ELR (cell line): Measurements from ENCODE around the gene PTPRC.

Experiments used
- DNase-seq: peaks from one replicate; pipeline ENCODE4 v3.0.0-alpha.2; 2015; ENCODE audit warnings: low read depth

PTPRC gene

GRCh38 chr1:198649232-198649967 is 10.6 kb downstream of the PTPRC start:
- DNase-seq = no peak

- no peak for DNase-seq
These were observed 11.1 kb downstream of the PTPRC start for GRCh38 chr1:198649968-198650338.

DNA sequence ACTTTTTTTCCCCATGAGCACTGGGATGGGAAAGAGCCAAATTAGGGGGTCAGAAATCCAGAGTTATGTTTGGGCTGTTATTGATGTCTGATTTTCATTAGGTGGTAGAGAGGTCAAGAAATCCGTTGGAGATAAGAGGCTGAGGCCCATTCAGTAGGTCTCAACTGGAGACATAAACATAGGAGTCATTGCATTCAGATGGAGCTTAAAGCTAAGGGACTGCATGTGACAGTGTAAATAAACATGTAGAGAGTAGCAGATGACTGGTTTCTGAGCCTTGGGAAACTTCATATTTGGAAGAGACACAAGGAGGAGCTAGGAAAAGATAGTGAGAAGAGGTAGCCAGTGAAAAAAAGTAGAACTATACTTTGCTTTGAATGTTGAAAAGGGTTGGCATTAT is 11.7 kb downstream of the PTPRC start:
- DNase-seq = no peak

GRCh38 chr1:198651650-198652400 is 13.0 kb downstream of the PTPRC start:
- no peak for DNase-seq

DNA sequence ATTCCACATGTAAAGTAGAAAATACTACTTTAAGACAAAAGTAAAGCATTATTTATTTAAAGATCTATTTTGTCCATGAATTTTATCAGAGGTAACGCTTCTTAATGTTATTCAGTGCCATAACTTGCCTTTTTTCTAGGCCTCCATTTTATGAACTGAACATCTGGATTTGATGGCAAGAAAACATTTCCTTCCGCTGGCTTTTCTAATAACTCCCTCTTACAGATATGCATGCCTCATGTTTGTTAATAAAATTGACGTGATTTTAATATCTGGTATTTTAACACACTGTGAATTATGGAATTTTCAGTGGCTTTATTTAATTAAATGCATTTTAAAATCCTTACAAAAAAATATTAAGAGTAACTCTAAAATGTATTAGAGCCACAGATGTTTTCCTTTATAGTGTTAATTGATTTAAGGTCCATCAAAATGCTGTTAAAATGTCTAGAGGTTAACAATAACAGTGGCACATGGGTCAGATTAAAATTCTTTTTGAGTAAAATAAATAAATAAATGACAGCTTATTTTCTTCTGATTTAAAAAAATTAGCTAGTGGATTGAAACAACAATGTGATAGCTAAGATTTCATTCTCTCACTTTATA is 15.1 kb downstream of the PTPRC start:
- no peak for DNase-seq

GRCh38 chr1:198655459-198656121 is 16.8 kb downstream of the PTPRC start:
- DNase-seq = peak; percentile 4

DNA sequence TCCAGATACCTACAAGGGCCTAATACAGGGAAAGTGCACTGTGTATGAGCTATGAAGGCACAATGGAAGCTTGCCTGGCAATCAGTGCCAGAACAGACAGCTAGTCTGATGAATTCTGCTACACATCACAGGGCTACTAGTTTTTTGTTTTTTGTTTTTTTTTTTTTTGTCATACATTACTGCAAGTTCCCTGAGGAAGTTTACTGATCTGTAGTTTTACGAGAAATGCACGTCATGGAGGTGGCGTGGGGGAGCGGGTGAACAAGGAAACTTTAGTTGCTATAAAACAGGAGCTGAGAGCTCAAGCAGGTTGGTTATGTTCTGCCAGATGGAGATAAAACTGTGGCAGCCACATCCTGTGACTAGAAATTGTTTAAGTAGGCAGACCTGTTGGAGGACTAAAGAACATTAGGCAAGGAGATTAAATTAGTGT is 17.7 kb downstream of the PTPRC start:
- peak; percentile 31 for DNase-seq

GRCh38 chr1:198657550-198658064 is 18.8 kb downstream of the PTPRC start:
- peak; percentile 81 for DNase-seq

GRCh38 chr1:198660341-198661261 is 21.8 kb downstream of the PTPRC start:
- no peak for DNase-seq

- no peak for DNase-seq
These were observed 24.0 kb downstream of the PTPRC start for GRCh38 chr1:198662821-198663220.

GRCh38 chr1:198664068-198664788 is 25.4 kb downstream of the PTPRC start:
- no peak for DNase-seq

DNA sequence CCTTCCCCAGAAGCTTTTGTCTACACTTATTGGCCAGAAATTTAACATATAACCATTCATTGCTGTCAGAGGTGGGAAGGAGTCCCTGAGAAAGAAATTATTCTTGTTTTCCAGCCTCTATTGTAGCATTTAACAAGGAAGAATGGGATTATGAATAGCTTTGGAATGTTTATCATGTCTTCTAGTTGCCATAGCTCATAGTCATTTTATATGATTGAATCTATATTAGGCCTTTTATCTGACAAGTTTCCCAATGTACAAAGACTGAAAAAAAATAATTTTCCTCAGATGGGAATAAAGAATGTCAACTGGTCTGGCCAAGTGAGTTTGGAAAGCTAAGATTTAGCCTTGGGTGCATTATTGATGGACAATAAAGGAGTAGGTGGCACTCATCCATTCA is 28.3 kb downstream of the PTPRC start:
- DNase-seq = peak; percentile 37

DNA sequence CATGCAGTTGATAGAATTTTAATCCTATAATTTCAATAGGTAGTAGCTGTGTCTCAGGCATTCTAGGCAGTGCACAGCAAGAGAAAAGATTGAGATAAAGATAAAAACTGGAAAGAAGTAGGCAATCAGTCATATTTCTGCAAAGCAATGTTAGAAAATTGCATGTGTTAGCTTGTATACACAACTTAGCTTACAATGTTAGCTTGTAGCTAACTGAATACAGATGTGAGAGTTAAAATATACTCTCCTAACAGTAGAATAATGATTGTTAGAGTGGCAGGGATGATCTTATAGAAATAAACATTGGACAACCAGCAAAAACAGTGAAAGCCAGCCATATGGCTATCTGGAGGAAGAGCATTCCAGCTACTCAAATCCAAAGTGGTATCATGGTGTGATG is 29.0 kb downstream of the PTPRC start:
- DNase-seq = no peak

GRCh38 chr1:198669023-198669698 is 30.3 kb downstream of the PTPRC start:
- peak; percentile 96 for DNase-seq

GRCh38 chr1:198669771-198670170 is 30.9 kb downstream of the PTPRC start:
- DNase-seq = no peak

- DNase-seq = no peak
These were observed 32.3 kb downstream of the PTPRC start for GRCh38 chr1:198671136-198671535.

DNA sequence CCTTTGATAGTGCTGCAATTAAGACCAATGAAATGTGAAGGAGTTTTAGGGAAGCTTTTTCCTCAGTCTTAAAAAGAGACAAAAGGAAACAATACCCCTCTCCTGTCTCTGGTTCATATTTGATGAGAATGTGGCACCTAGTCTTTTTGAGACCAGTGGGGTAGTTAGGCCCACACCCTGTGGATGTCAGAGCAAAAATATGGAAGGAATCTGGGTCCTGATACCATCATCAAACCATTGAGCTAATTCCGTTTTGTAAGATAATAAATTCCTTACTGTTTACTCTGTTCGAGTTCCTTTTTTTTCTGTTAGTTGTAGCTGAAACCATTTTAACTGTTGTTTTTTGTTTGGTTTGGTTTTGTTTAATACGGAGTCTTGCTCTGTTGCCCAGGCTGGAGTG is 33.3 kb downstream of the PTPRC start:
- peak; percentile 88 for DNase-seq

DNA sequence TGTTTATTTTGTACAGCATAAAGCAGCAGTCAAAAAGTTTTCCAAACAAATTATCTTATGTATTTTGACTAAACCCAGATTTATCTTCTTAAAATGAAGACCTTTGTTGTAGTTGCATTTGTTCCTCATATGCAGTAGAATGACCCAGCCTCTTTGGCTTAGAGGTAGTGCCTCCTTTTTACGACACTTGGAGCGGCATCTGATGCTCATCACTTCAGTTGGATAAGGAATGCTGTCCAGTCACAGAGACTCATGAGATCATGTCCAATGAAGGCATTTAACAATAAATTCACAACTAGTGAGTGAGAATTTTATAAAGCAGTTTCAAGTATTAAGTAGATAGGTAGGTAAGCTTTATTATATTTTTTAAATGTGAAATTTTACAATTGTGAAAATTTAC is 35.2 kb downstream of the PTPRC start:
- DNase-seq = peak; percentile 28

GRCh38 chr1:198676253-198676652 is 37.4 kb downstream of the PTPRC start:
- no peak for DNase-seq

DNA sequence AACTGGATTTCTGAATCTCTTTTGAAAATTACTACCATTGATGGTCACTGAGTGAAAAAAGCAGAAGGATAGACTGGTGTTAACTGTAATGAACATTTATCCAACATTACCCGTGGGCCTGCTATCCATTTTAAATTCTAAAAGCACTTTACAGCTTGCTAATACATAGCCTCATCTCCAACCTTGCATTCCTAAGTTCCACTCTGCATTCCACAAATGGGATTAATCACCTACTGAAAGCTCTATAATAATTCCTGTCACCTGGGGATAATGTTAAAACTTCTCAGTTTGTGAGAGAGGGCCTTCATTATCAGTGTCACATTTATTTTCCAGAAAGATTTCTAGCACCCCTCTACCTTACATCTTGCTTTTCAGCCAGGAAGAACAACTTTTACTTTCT is 38.2 kb downstream of the PTPRC start:
- DNase-seq = peak; percentile 52
